H1 (cell line): ENCODE results near the gene RNU6-8. TPM values are rescaled to one million over a fixed set of nuclear protein-coding genes. Genes with fewer than 3 reads are reported as not detected.

Experiments used
- CTCF ChIA-PET: fragments of 300-600 bp; sonication (Branson Sonifier 250); formaldehyde crosslinking; loops from one replicate; lab custom pipeline; 2021; ENCODE audit not compliant: partially characterized antibody; lab: Charles Lee
- POLR2A ChIA-PET: fragments of 300-600 bp; sonication (Branson Sonifier 250); formaldehyde crosslinking; loops from one replicate; lab custom pipeline; 2021; ENCODE audit warnings: inconsistent platforms; ENCODE audit not compliant: partially characterized antibody; lab: Charles Lee
- DNase-seq, 2 experiments: peaks; one replicate each; pipeline versions ENCODE4 v3.0.0 to v3.0.0-alpha.2; 2010 to 2022; ENCODE audit warnings: low spot score in 2 of 2, low read depth in 1 of 2, mixed read lengths in 1 of 2
- FAIRE-seq: peaks from 2 replicates; lab custom pipeline; 2011; peaks lifted over from hg19 to GRCh38; lab: Jason Lieb, UNC
- H2AFZ ChIP-seq: 2 replicates; pipeline ENCODE4 v1.8.1; 2012; ENCODE audit warnings: low read length, inconsistent platforms
- H2AK5ac ChIP-seq: 2 replicates; pipeline ENCODE4 v1.6.1; 2013; ENCODE audit warnings: low read depth, low read length
- H2BK120ac ChIP-seq: replicated peaks from 2 replicates; pipeline ENCODE3; 2013; ENCODE audit warnings: low read depth, low read length, inconsistent platforms
- H2BK12ac ChIP-seq: 2 replicates; pipeline ENCODE4 v1.6.1; 2013; ENCODE audit warnings: low read depth, low read length
- H2BK15ac ChIP-seq: 2 replicates; pipeline ENCODE4 v1.6.1; 2013; ENCODE audit warnings: low read length
- H2BK20ac ChIP-seq: 2 replicates; pipeline ENCODE4 v1.6.1; 2013; ENCODE audit warnings: low read length
- H2BK5ac ChIP-seq: 2 replicates; pipeline ENCODE4 v1.6.1; 2013; ENCODE audit warnings: low read depth, low read length
- H3K14ac ChIP-seq: 2 replicates; pipeline ENCODE4 v1.6.1; 2013; ENCODE audit warnings: inconsistent platforms; ENCODE audit not compliant: insufficient read length
- H3K18ac ChIP-seq: 2 replicates; pipeline ENCODE4 v1.6.1; 2013; ENCODE audit warnings: low read length; ENCODE audit errors: extremely low read depth
- H3K23ac ChIP-seq: 2 replicates; pipeline ENCODE4 v1.6.1; 2013; ENCODE audit warnings: inconsistent platforms; ENCODE audit not compliant: insufficient read length
- H3K23me2 ChIP-seq: 2 replicates; pipeline ENCODE4 v1.6.1; 2013; ENCODE audit warnings: low read depth, low read length
- H3K27ac ChIP-seq: 2 replicates; pipeline ENCODE4 v1.6.1; 2011; ENCODE audit warnings: low read depth, low read length, inconsistent platforms
- H3K27me3 ChIP-seq, 4 experiments: replicated peaks in 1 of 4; 1 replicate in 1 of 4; 2 replicates in 3 of 4; pipeline versions ENCODE4 v1.6.1 to v1.8.1; 2011 to 2013; ENCODE audit warnings: low read length in 3 of 4, mild to moderate bottlenecking in 3 of 4, inconsistent platforms in 2 of 4, mixed read lengths in 2 of 4, moderate library complexity in 1 of 4; ENCODE audit not compliant: control insufficient read depth in 3 of 4, insufficient read depth in 3 of 4; ENCODE audit errors: extremely low read depth in 1 of 4
- H3K36me3 ChIP-seq, 4 experiments: 2 replicates each; pipeline versions ENCODE4 v1.6.1 to v1.8.1; 2011 to 2013; ENCODE audit warnings: mild to moderate bottlenecking in 4 of 4, low read length in 3 of 4, moderate library complexity in 2 of 4, control low read depth in 1 of 4, inconsistent platforms in 1 of 4; ENCODE audit not compliant: insufficient read depth in 4 of 4, control insufficient read depth in 2 of 4
- H3K4ac ChIP-seq: replicated peaks from 2 replicates; pipeline ENCODE3; 2013; ENCODE audit warnings: low read length, low read depth, mixed read lengths, inconsistent platforms; ENCODE audit not compliant: insufficient read length
- H3K4me1 ChIP-seq, 4 experiments: replicated peaks in 1 of 4; 1 replicate in 1 of 4; 2 replicates in 3 of 4; pipeline versions ENCODE4 v1.6.1 to v1.8.1; 2011 to 2013; ENCODE audit warnings: low read length in 3 of 4, inconsistent platforms in 2 of 4, mixed read lengths in 1 of 4; ENCODE audit not compliant: insufficient read depth in 4 of 4, control insufficient read depth in 3 of 4
- H3K4me2 ChIP-seq, 2 experiments: 2 replicates each; pipeline versions ENCODE4 v1.6.1 to v1.8.1; 2011 to 2013; ENCODE audit warnings: low read depth in 2 of 2, low read length in 2 of 2, control low read depth in 1 of 2, inconsistent platforms in 1 of 2, mild to moderate bottlenecking in 1 of 2; ENCODE audit not compliant: insufficient read depth in 1 of 2
- H3K4me3 ChIP-seq, 4 experiments: fragments of 200-600, 300-600 bp in 1 of 4; sonication (generic), shearing (Covaris generic), sonication (Bioruptor Twin) in 1 of 4; 2 replicates each; pipeline versions ENCODE4 v1.5.1 to v1.8.1; 2011 to 2016; ENCODE audit warnings: low read length in 4 of 4, low read depth in 3 of 4, control low read depth in 2 of 4, inconsistent platforms in 2 of 4, mild to moderate bottlenecking in 2 of 4, mixed read lengths in 1 of 4, moderate library complexity in 1 of 4; ENCODE audit not compliant: insufficient read depth in 2 of 4; ENCODE audit errors: extremely low read depth in 1 of 4
- H3K56ac ChIP-seq: replicated peaks from 2 replicates; pipeline ENCODE3; 2013; ENCODE audit warnings: low read depth, mild to moderate bottlenecking, mixed read lengths, low read length, inconsistent platforms; ENCODE audit not compliant: insufficient read length
- H3K79me1 ChIP-seq: 2 replicates; pipeline ENCODE4 v1.6.1; 2013; ENCODE audit warnings: low read depth, low read length, control low read depth
- H3K79me2 ChIP-seq, 2 experiments: 2 replicates each; pipeline versions ENCODE4 v1.6.1 to v1.8.1; 2012 to 2013; ENCODE audit warnings: low read length in 2 of 2, mild to moderate bottlenecking in 2 of 2, inconsistent platforms in 1 of 2; ENCODE audit not compliant: insufficient read depth in 2 of 2, control insufficient read depth in 1 of 2
- H3K9ac ChIP-seq, 4 experiments: replicated peaks in 1 of 4; 1 replicate in 1 of 4; 2 replicates in 3 of 4; pipeline versions ENCODE4 v1.6.1 to v1.8.1; 2011 to 2013; ENCODE audit warnings: low read depth in 3 of 4, low read length in 3 of 4, control low read depth in 2 of 4, mild to moderate bottlenecking in 2 of 4, moderate library complexity in 2 of 4, inconsistent platforms in 1 of 4; ENCODE audit errors: extremely low read depth in 1 of 4
- H3K9me3 ChIP-seq, 2 experiments: 2 replicates each; pipeline versions ENCODE4 v1.6.1 to v1.8.1; 2012 to 2013; ENCODE audit warnings: mild to moderate bottlenecking in 2 of 2, moderate library complexity in 2 of 2, control low read depth in 1 of 2, inconsistent platforms in 1 of 2, low read depth in 1 of 2, low read length in 1 of 2, mixed read lengths in 1 of 2; ENCODE audit not compliant: insufficient read depth in 2 of 2
- H4K20me1 ChIP-seq, 2 experiments: replicated peaks in 1 of 2; 2 replicates each; pipeline versions ENCODE3 to v1.8.1; 2011 to 2013; ENCODE audit warnings: inconsistent platforms in 2 of 2, low read length in 2 of 2, mild to moderate bottlenecking in 1 of 2; ENCODE audit not compliant: insufficient read depth in 2 of 2, control insufficient read depth in 1 of 2
- H4K5ac ChIP-seq: 2 replicates; pipeline ENCODE4 v1.6.1; 2013; ENCODE audit warnings: low read length, low read depth, mixed read lengths, inconsistent platforms; ENCODE audit not compliant: insufficient read length
- H4K8ac ChIP-seq: 2 replicates; pipeline ENCODE4 v1.8.0; 2013; ENCODE audit warnings: mild to moderate bottlenecking, moderate library complexity, low read length, inconsistent platforms; ENCODE audit not compliant: insufficient read depth; ENCODE audit errors: extremely low read depth
- H4K91ac ChIP-seq: replicated peaks from 2 replicates; pipeline ENCODE3; 2013; ENCODE audit warnings: low read length, mixed read lengths, inconsistent platforms; ENCODE audit not compliant: insufficient read length
- EP300 ChIP-seq, 2 experiments: IDR thresholded peaks; 1 replicate in 1 of 2; 2 replicates in 1 of 2; pipeline ENCODE4 v1.6.1; 2011 to 2012; ENCODE audit warnings: low read depth in 2 of 2, low read length in 2 of 2, mild to moderate bottlenecking in 2 of 2, borderline replicate concordance in 1 of 2, inconsistent platforms in 1 of 2, moderate library complexity in 1 of 2
- EZH2 ChIP-seq: fragments of 200-600 bp; sonication (generic); IDR thresholded peaks from 2 replicates; pipeline ENCODE4 v1.7.1; 2012; ENCODE audit warnings: low read depth, mild to moderate bottlenecking, moderate library complexity, low read length, inconsistent platforms; ENCODE audit not compliant: severe bottlenecking
- HDAC6 ChIP-seq: IDR thresholded peaks from one replicate; pipeline ENCODE4 v1.7.1; 2012; ENCODE audit warnings: low read depth, mild to moderate bottlenecking, inconsistent platforms, low read length, moderate library complexity
- RAD21 ChIP-seq, 2 experiments: IDR thresholded peaks in 1 of 2; conservative IDR thresholded peaks in 1 of 2; 2 replicates each; pipeline ENCODE4 v1.6.1; 2011; ENCODE audit warnings: low read depth in 2 of 2, low read length in 2 of 2, improper control_type of control experiment in 1 of 2, inconsistent platforms in 1 of 2, mild to moderate bottlenecking in 1 of 2, moderate library complexity in 1 of 2
- SRF ChIP-seq: IDR thresholded peaks from 2 replicates; pipeline ENCODE4 v1.6.1; 2011; ENCODE audit warnings: mild to moderate bottlenecking, low read depth, low read length, moderate library complexity
- WGBS, 2 experiments: shearing (Covaris generic) in 1 of 2; methylation state at CpG; one replicate each; pipeline versions ENCODE4 v1.1.6 to v1.1.7; 2013 to 2015; ENCODE audit warnings: low lambda C conversion rate in 2 of 2, mixed read lengths in 2 of 2, inconsistent platforms in 1 of 2, low coverage in 1 of 2, missing lambda C conversion rate in 1 of 2; ENCODE audit not compliant: insufficient replicate concordance in 2 of 2, insufficient coverage in 1 of 2, insufficient read length in 1 of 2; ENCODE audit errors: extremely low coverage in 1 of 2, missing lambda C conversion rate in 1 of 2; 5-methylcytosine and 5-hydroxymethylcytosine counted together
- polyA plus RNA-seq, 7 experiments: library from polyadenylated mRNA; depleted of rRNA in 3 of 7; stranded (reverse) in 5 of 7; unstranded in 2 of 7; fragments of >200 nt in 5 of 7; fragments of 200-250 nt in 2 of 7; gene quantifications; 1 replicate in 5 of 7; 2 replicates in 1 of 7; 4 replicates in 1 of 7; pipeline versions ENCODE4 v1.2.1 to v1.2.3, GENCODE V29; 2011 to 2013; ENCODE audit warnings: missing spikeins in 2 of 7, mixed read lengths in 2 of 7
- total RNA-seq: library from RNA; stranded (reverse); fragmentation: NEBNext Ultra II Directional; extraction: Animal tissue kit (Norgen Biotek cat#: 25700); gene quantifications from 2 replicates; pipeline ENCODE4 v1.2.1, GENCODE V29; 2021
- TF ChIP-seq, protein P1 (sequence below): IDR thresholded peaks from 2 replicates; pipeline ENCODE4 v1.6.1; 2012; ENCODE audit warnings: low read length, inconsistent platforms

Gene RNU6-8
- total and polyA plus RNA-seq, 2 of the 8 experiments (the other 6 are each of a cell fraction or from before 2014, with no cell fraction given) = not detected

- H3K56ac ChIP-seq = no peak overlapping the region
- H3K4ac ChIP-seq = no peak overlapping the region
- no peak overlapping the region for H4K8ac ChIP-seq
- no peaks in the 10 kb centered on the region for H3K79me2 ChIP-seq
- H4K20me1 ChIP-seq = no peaks in the 10 kb centered on the region
- H3K4me2 ChIP-seq = no peak overlapping the region
- H3K79me1 ChIP-seq = no peaks in the 10 kb centered on the region
- FAIRE-seq (no peak), DNase-seq (no peak)
- H3K27me3 ChIP-seq = no peaks in the 10 kb centered on the region
- no peak overlapping the region for H3K27ac ChIP-seq
- H3K9ac ChIP-seq = no peak overlapping the region
- H3K18ac ChIP-seq = no peak overlapping the region
- WGBS, 2 experiments = 92% methylated on average over 2 of the region's 2 CpGs; no CpG with 5 or more reads in 1 of the 2 experiments
- no peaks in the 10 kb centered on the region for H3K4me1 ChIP-seq
- H2AFZ ChIP-seq = no peak overlapping the region
- no peaks in the 10 kb centered on the region for H3K36me3 ChIP-seq
- no peak overlapping the region for H4K91ac ChIP-seq
- H3K23ac ChIP-seq = no peak overlapping the region
- TF ChIP-seq HDAC6 (no peak), EZH2 (no peak), RAD21 (IDR thresholded peaks at IDR 0.05 in 1 of 2, conservative IDR thresholded peaks at IDR 0.05 in 1 of 2; ENCODE audit: low read depth in 2 of 2, low read length in 2 of 2) (no peak), EP300 (IDR thresholded peaks at IDR 0.05; ENCODE audit: borderline replicate concordance in 1 of 2, low read depth in 2 of 2, low read length in 2 of 2) (no peak), SRF (no peak)
- TF ChIP-seq, protein P1, sequence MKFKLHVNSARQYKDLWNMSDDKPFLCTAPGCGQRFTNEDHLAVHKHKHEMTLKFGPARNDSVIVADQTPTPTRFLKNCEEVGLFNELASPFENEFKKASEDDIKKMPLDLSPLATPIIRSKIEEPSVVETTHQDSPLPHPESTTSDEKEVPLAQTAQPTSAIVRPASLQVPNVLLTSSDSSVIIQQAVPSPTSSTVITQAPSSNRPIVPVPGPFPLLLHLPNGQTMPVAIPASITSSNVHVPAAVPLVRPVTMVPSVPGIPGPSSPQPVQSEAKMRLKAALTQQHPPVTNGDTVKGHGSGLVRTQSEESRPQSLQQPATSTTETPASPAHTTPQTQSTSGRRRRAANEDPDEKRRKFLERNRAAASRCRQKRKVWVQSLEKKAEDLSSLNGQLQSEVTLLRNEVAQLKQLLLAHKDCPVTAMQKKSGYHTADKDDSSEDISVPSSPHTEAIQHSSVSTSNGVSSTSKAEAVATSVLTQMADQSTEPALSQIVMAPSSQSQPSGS = no peak
- 0 out of 4 replicates have a peak, but pooled peaks cover 0 to 3% of the 10 kb centered on the region in 2 experiments for H3K9me3 ChIP-seq
- H3K14ac ChIP-seq = no peak overlapping the region
- H3K4me3 ChIP-seq = no peak overlapping the region
- no peak overlapping the region for H2AK5ac ChIP-seq
- no peak overlapping the region for H2BK20ac ChIP-seq
- H2BK120ac ChIP-seq = no peak overlapping the region
- no peak overlapping the region for H2BK5ac ChIP-seq
- ChIA-PET POLR2A (no interaction called here), CTCF (interaction anchor here (0.9 kb wide), 1 partner anchor 257 kb away, joined by 3 read pairs; no protein-coding TSS in a partner anchor)
- H2BK15ac ChIP-seq = no peak overlapping the region
- H4K5ac ChIP-seq = no peak overlapping the region
- H2BK12ac ChIP-seq = no peak overlapping the region
- H3K23me2 ChIP-seq = no peaks in the 10 kb centered on the region
These were observed 19.7 kb downstream of the RNU6-8 start for GRCh38 chr14:32183151-32184058.
